Effector memory CD4-positive, alpha-beta T cell (primary cell): ENCODE results near the gene RPS24.

Experiments
- DNase-seq, 3 donors: peaks; one replicate each; pipeline ENCODE4 v3.0.0-alpha.2; 2020
- H3K27ac ChIP-seq: 2 replicates; pipeline ENCODE4 v1.7.0; 2013; ENCODE audit warnings: mild to moderate bottlenecking, low read length, moderate library complexity; ENCODE audit not compliant: insufficient read depth, poor library complexity, severe bottlenecking
- H3K27me3 ChIP-seq: replicated peaks from 2 replicates; pipeline ENCODE4 v1.7.0; 2013; ENCODE audit warnings: mild to moderate bottlenecking, low read length; ENCODE audit not compliant: insufficient read depth, control insufficient read depth, poor library complexity, severe bottlenecking
- H3K36me3 ChIP-seq: 2 replicates; pipeline ENCODE4 v1.7.0; 2013; ENCODE audit warnings: mild to moderate bottlenecking, low read length, moderate library complexity; ENCODE audit not compliant: control insufficient read depth, insufficient read depth
- H3K4me1 ChIP-seq: 2 replicates; pipeline ENCODE4 v1.7.0; 2013; ENCODE audit warnings: low read length, mild to moderate bottlenecking; ENCODE audit not compliant: control insufficient read depth, insufficient read depth, poor library complexity, severe bottlenecking
- H3K4me3 ChIP-seq: 2 replicates; pipeline ENCODE4 v1.7.0; 2013; ENCODE audit warnings: low read length, low read depth, mild to moderate bottlenecking; ENCODE audit not compliant: insufficient read depth, poor library complexity, severe bottlenecking
- H3K9me3 ChIP-seq: 2 replicates; pipeline ENCODE4 v1.7.0; 2013; ENCODE audit warnings: mild to moderate bottlenecking, low read length, moderate library complexity; ENCODE audit not compliant: control insufficient read depth

Gene RPS24

GRCh38 chr10:78038791-78039547, 5.3 kb downstream of the RPS24 start:
- no peak for DNase-seq
- Histone ChIP-seq H3K4me3 (no peak overlapping the region), H3K9me3 (no peaks in the 10 kb centered on the region), H3K36me3 (peaks cover 73% of the 10 kb centered on the region), H3K27me3 (no peaks in the 10 kb centered on the region), H3K4me1 (peaks cover 29% of the 10 kb centered on the region), H3K27ac (no peak overlapping the region)

GRCh38 chr10:78039743-78040142, 6.1 kb downstream of the RPS24 start:
- peaks cover 73% of the 10 kb centered on the region for H3K36me3 ChIP-seq
- H3K9me3 ChIP-seq: no peaks in the 10 kb centered on the region
- peaks cover 24% of the 10 kb centered on the region for H3K4me1 ChIP-seq
- H3K27me3 ChIP-seq: no peaks in the 10 kb centered on the region
- DNase-seq: no peak
- H3K4me3 ChIP-seq: no peak overlapping the region
- no peak overlapping the region for H3K27ac ChIP-seq

GRCh38 chr10:78041170-78042057, 7.8 kb downstream of the RPS24 start:
- H3K27me3 ChIP-seq: no peaks in the 10 kb centered on the region
- no peaks in the 10 kb centered on the region for H3K9me3 ChIP-seq
- no peak for DNase-seq
- peaks cover 11% of the 10 kb centered on the region for H3K4me1 ChIP-seq
- H3K36me3 ChIP-seq: peaks cover 61% of the 10 kb centered on the region
- H3K27ac ChIP-seq: no peak overlapping the region
- H3K4me3 ChIP-seq: no peak overlapping the region

- Histone ChIP-seq H3K9me3 (no peaks in the 10 kb centered on the region), H3K4me3 (no peak overlapping the region), H3K4me1 (peaks cover 4% of the 10 kb centered on the region), H3K27ac (no peak overlapping the region), H3K36me3 (peaks cover 53% of the 10 kb centered on the region), H3K27me3 (no peaks in the 10 kb centered on the region)
- DNase-seq: no peak
Observed at GRCh38 chr10:78042058-78042751, 8.5 kb downstream of the RPS24 start.

- peaks cover 47% of the 10 kb centered on the region for H3K36me3 ChIP-seq
- no peaks in the 10 kb centered on the region for H3K27me3 ChIP-seq
- H3K9me3 ChIP-seq: no peaks in the 10 kb centered on the region
- no peak for DNase-seq
- H3K27ac ChIP-seq: no peak overlapping the region
- H3K4me3 ChIP-seq: no peak overlapping the region
- peaks cover under 1% of the 10 kb centered on the region for H3K4me1 ChIP-seq
Observed at GRCh38 chr10:78042752-78043104, 9.1 kb downstream of the RPS24 start.

- Histone ChIP-seq H3K27ac (no peak overlapping the region), H3K27me3 (no peaks in the 10 kb centered on the region), H3K9me3 (no peaks in the 10 kb centered on the region), H3K4me1 (no peaks in the 10 kb centered on the region), H3K36me3 (peaks cover 33% of the 10 kb centered on the region), H3K4me3 (no peak overlapping the region)
- no peak for DNase-seq
Observed at GRCh38 chr10:78044179-78044578, 10.5 kb downstream of the RPS24 start.

- Histone ChIP-seq H3K9me3 (no peaks in the 10 kb centered on the region), H3K4me1 (no peaks in the 10 kb centered on the region), H3K36me3 (peaks cover 28% of the 10 kb centered on the region), H3K4me3 (no peak overlapping the region), H3K27ac (no peak overlapping the region), H3K27me3 (no peaks in the 10 kb centered on the region)
- no peak for DNase-seq
Observed at GRCh38 chr10:78044699-78045098, 11.0 kb downstream of the RPS24 start.

- Histone ChIP-seq H3K4me3 (no peak overlapping the region), H3K27me3 (no peaks in the 10 kb centered on the region), H3K36me3 (peaks cover 22% of the 10 kb centered on the region), H3K4me1 (no peaks in the 10 kb centered on the region), H3K27ac (no peak overlapping the region), H3K9me3 (no peaks in the 10 kb centered on the region)
- DNase-seq: no peak
Observed at GRCh38 chr10:78045237-78045636, 11.6 kb downstream of the RPS24 start.

GRCh38 chr10:78045856-78046255, 12.2 kb downstream of the RPS24 start:
- H3K4me3 ChIP-seq: no peak overlapping the region
- no peak for DNase-seq
- no peak overlapping the region for H3K27ac ChIP-seq
- H3K4me1 ChIP-seq: no peaks in the 10 kb centered on the region
- H3K36me3 ChIP-seq: peaks cover 16% of the 10 kb centered on the region
- no peaks in the 10 kb centered on the region for H3K9me3 ChIP-seq
- H3K27me3 ChIP-seq: no peaks in the 10 kb centered on the region
